ENCODE data around the gene MCM8.
A peak's percentile ranks its signal among the peaks of the same experiment; 100 is the strongest.

MCM8 gene

GRCh38 chr20:5950271-5951031 lies at the start of gene MCM8, which contains the start of gene TRMT6:
TSS of gene MCM8 (plus strand) at chr20:5950652. CDS start at chr20:5952016, 1,364 bp downstream.
TSS of gene TRMT6 (minus strand) at chr20:5950533. CDS start at chr20:5950405, 128 bp downstream.
- peak; percentile 85 for DNase-seq (ENCODE audit: low read depth)
- H3K4me3 ChIP-seq (ENCODE audit: low read depth, low read length), result peak within 1 kb of the TSS; percentile 79

GRCh38 chr20:5900908-5901307 lies 49.5 kb upstream of the MCM8 start:
- H3K4me3 ChIP-seq (ENCODE audit: low read depth, low read length), result no peak overlapping the region
- DNase-seq (ENCODE audit: low read depth), result no peak

- no peak overlapping the region for H3K4me3 ChIP-seq (ENCODE audit: low read depth, low read length)
- DNase-seq (ENCODE audit: low read depth), result no peak
These were observed 41.5 kb upstream of the MCM8 start for GRCh38 chr20:5908981-5909380.

- DNase-seq (ENCODE audit: low read depth), result no peak
- no peak overlapping the region for H3K4me3 ChIP-seq (ENCODE audit: low read depth, low read length)
These were observed 40.3 kb upstream of the MCM8 start for GRCh38 chr20:5910186-5910585.

- no peak for DNase-seq (ENCODE audit: low read depth)
- no peak overlapping the region for H3K4me3 ChIP-seq (ENCODE audit: low read depth, low read length)
These were observed 37.3 kb upstream of the MCM8 start for GRCh38 chr20:5913166-5913565.

- no peak for DNase-seq (ENCODE audit: low read depth)
These were observed 35.6 kb upstream of the MCM8 start for GRCh38 chr20:5914859-5915258.

GRCh38 chr20:5918856-5919625 lies 31.4 kb upstream of the MCM8 start:
- no peak overlapping the region for H3K4me3 ChIP-seq (ENCODE audit: low read depth, low read length)
- no peak for DNase-seq (ENCODE audit: low read depth)

More at GRCh38 chr20:5914859-5915258, 35.6 kb upstream of the MCM8 start:
- H3K4me3 ChIP-seq (ENCODE audit: low read depth, low read length), result no peak overlapping the region

GRCh38 chr20:5919626-5920544 lies 30.6 kb upstream of the MCM8 start:
- DNase-seq (ENCODE audit: low read depth), result no peak
- H3K4me3 ChIP-seq (ENCODE audit: low read depth, low read length), result no peak overlapping the region

GRCh38 chr20:5920581-5920980 lies 29.9 kb upstream of the MCM8 start:
- H3K4me3 ChIP-seq (ENCODE audit: low read depth, low read length), result no peak overlapping the region
- DNase-seq (ENCODE audit: low read depth), result no peak

- H3K4me3 ChIP-seq (ENCODE audit: low read depth, low read length), result no peak overlapping the region
- no peak for DNase-seq (ENCODE audit: low read depth)
These were observed 27.0 kb upstream of the MCM8 start for GRCh38 chr20:5923493-5923892.

- no peak for DNase-seq (ENCODE audit: low read depth)
- H3K4me3 ChIP-seq (ENCODE audit: low read depth, low read length), result no peak overlapping the region
These were observed 24.9 kb upstream of the MCM8 start for GRCh38 chr20:5925551-5925950.

GRCh38 chr20:5927749-5928462 lies 22.5 kb upstream of the MCM8 start:
- no peak overlapping the region for H3K4me3 ChIP-seq (ENCODE audit: low read depth, low read length)
- no peak for DNase-seq (ENCODE audit: low read depth)

GRCh38 chr20:5928836-5929715 lies 21.4 kb upstream of the MCM8 start:
- H3K4me3 ChIP-seq (ENCODE audit: low read depth, low read length), result no peak overlapping the region
- DNase-seq (ENCODE audit: low read depth), result no peak

GRCh38 chr20:5931411-5931810 lies 19.0 kb upstream of the MCM8 start:
- no peak overlapping the region for H3K4me3 ChIP-seq (ENCODE audit: low read depth, low read length)
- DNase-seq (ENCODE audit: low read depth), result no peak

- DNase-seq (ENCODE audit: low read depth), result no peak
- no peak overlapping the region for H3K4me3 ChIP-seq (ENCODE audit: low read depth, low read length)
These were observed 17.7 kb upstream of the MCM8 start for GRCh38 chr20:5932796-5933195.

- H3K4me3 ChIP-seq (ENCODE audit: low read depth, low read length), result no peak overlapping the region
- DNase-seq (ENCODE audit: low read depth), result no peak
These were observed 16.5 kb upstream of the MCM8 start for GRCh38 chr20:5933802-5934436.

- no peak for DNase-seq (ENCODE audit: low read depth)
- H3K4me3 ChIP-seq (ENCODE audit: low read depth, low read length), result no peak overlapping the region
These were observed 15.1 kb upstream of the MCM8 start for GRCh38 chr20:5935384-5935783.

GRCh38 chr20:5936238-5936637 lies 14.2 kb upstream of the MCM8 start:
- H3K4me3 ChIP-seq (ENCODE audit: low read depth, low read length), result no peak overlapping the region
- DNase-seq (ENCODE audit: low read depth), result no peak

Measured in skeletal muscle cell (primary cell).